ENCODE measurements around the gene RHEBL1. TPM values are rescaled to one million over a fixed set of nuclear protein-coding genes. Genes with fewer than 3 reads are reported as not detected.

RHEBL1 gene
- total RNA-seq, 1 experiment from 2014 or later, result 5.5 TPM

DNA sequence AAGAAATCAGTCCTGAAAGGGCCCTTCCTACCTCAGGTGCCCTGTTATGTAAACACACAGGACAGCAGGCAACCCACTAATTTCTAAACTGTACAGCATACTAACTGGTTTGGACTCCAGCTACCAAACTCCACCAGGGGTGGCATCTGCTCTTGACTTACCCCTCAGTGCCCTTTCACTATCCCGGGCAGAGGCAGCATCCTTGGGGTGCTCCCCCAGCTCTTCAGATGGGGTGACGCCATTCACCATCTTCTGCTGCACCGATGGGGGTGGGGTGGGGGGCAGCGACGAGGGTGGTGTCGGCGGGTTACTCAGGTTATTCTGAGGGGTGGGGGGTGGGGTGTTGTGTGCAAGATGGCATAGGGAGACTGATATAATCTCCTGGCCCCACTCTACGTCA lies 39.7 kb downstream of the RHEBL1 start:
- H3K36me3 ChIP-seq (replicated peaks; ENCODE audit: control insufficient read depth, insufficient read depth, low read length), result peaks cover 73% of the 10 kb centered on the region

DNA sequence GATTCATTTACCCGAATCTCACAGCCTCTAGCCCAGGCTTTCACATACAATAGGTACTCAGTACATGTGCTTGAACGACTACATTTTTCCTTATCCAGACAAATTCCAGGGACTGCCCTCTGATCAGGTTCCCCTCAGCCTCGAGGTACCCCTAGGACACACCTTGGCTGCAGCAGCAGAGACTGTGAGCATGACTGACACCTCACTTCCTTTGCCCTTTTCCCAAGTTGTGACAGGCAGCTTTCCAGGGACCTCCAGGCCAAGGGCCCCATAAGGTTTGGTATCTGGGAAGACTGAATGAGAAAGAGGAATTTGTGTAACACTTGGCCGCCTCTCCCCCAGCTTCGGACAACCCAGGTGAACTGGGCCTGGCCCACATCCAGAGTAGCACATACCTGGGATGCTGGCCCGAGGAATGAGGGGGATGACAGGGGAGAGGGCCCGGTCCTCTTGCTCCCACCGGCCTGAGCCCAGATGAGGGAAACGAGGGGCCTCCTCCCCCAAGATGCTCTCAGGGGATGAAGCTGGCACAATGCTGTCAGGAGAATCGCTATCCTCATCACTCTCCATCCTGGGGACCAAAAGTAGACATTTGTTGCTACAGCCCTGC lies 41.0 kb downstream of the RHEBL1 start:
- peak; percentile 28 for DNase-seq
- no peaks in the 10 kb centered on the region for H3K27me3 ChIP-seq (ENCODE audit: control insufficient read depth, insufficient read depth, low read length)
- H3K36me3 ChIP-seq (replicated peaks; ENCODE audit: control insufficient read depth, insufficient read depth, low read length), result peaks cover 71% of the 10 kb centered on the region
- no peak overlapping the region for H3K4me3 ChIP-seq (ENCODE audit: insufficient read depth, low read depth, low read length)

More for the DNA sequence above, 39.7 kb downstream of the RHEBL1 start:
- no peak overlapping the region for H3K4me3 ChIP-seq (ENCODE audit: insufficient read depth, low read depth, low read length)
- no peaks in the 10 kb centered on the region for H3K27me3 ChIP-seq (ENCODE audit: control insufficient read depth, insufficient read depth, low read length)
- peak; percentile 48 for DNase-seq

DNA sequence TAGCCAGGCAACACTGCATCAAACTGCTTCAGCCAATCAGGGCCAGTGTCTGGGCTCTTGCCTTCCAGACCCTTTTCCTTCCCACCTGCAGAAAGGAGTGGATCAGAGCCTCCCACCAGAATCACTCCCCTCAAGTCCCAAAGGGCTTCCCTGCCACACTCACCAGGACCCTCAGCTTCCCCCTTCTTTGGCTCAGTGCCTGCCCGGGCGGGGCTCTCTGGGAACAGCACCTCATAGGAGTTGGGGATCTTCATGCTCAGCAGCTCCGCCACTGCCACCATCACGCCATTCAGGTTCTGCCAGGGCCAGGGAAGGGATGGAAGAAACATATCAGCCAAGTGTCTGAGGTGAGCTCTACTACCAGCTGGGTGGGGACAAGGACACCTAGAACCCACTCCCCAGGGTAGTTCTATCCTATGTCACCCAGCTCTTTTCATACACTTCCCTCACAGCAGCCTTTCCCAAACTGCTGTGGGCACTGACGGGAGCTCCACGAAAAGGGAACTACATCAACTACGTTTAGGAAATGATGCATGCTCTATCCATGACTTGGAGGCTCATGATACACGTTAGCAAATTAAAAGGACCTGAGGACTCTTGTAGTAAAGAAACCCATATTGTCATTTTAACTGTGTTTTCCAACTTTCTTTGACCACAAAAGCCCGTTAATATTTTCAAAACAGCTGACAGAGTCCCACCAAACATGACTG lies 41.8 kb downstream of the RHEBL1 start:
- peak; percentile 30 for DNase-seq
- H3K27me3 ChIP-seq (ENCODE audit: control insufficient read depth, insufficient read depth, low read length), result no peaks in the 10 kb centered on the region
- peaks cover 70% of the 10 kb centered on the region for H3K36me3 ChIP-seq (replicated peaks; ENCODE audit: control insufficient read depth, insufficient read depth, low read length)
- no peak overlapping the region for H3K4me3 ChIP-seq (ENCODE audit: insufficient read depth, low read depth, low read length)

DNA sequence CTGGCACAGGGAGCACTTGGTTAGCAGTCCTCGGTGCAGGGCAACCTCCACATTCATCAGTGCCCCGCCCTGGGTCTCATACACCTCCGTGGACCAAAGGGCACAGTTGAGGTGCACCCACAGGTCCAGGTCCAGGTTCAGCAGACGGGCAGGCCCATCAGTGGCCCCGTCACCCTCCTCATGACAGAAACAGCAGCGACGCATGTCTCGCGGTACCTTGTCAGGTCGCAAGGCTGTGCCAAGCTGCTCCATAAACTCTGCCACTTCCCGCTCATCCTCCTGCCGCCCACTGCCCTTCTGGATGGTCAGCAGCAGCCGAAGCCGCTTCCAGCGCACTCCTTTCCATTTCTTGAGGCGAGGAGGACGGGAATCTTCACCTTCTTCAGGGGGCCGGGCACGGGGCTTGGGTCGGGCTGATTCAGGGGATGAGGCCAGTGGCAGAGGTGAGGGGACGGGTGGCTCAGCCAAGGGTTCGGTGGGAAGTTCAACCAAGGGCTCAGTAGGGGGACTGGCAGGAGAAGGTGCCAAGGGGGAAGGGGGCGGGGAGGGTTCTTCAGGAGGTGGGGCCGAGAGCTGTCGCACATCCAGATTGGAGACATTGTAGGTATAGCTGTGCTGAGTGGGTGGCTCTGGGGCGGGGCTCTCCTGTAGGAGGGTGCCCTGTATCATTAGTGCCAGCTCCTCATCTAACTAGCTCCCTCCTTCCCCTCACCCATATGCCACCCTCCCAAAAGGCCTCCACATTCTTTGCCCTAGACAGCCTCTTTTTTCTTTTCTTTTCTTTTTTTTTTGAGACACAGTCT lies 42.9 kb downstream of the RHEBL1 start:
- H3K27me3 ChIP-seq (ENCODE audit: control insufficient read depth, insufficient read depth, low read length), result no peaks in the 10 kb centered on the region
- H3K36me3 ChIP-seq (replicated peaks; ENCODE audit: control insufficient read depth, insufficient read depth, low read length), result peaks cover 66% of the 10 kb centered on the region
- H3K4me3 ChIP-seq (ENCODE audit: insufficient read depth, low read depth, low read length), result no peak overlapping the region
- peak; percentile 48 for DNase-seq

DNA sequence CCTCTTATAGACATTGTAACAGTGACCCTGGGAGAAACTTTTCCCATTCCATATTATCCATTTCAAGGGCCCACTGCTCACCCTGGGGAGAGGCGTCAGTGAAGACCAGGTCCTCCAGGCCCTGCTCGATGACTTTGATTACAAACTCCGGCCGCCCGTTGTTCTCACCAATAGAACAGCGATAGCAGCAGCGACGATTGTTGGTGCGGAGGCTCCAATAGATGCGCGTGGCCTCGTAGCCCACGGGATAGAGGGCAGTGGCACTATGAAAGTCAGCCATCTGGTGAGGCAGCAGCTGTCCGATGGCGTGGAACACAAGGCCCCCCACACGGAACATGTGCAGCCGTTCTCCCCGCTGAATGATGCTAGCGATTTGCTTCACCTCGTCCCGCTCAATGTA lies 43.7 kb downstream of the RHEBL1 start:
- H3K4me3 ChIP-seq (ENCODE audit: insufficient read depth, low read depth, low read length), result no peak overlapping the region
- peak; percentile 30 for DNase-seq
- H3K27me3 ChIP-seq (ENCODE audit: control insufficient read depth, insufficient read depth, low read length), result no peaks in the 10 kb centered on the region
- H3K36me3 ChIP-seq (replicated peaks; ENCODE audit: control insufficient read depth, insufficient read depth, low read length), result peaks cover 64% of the 10 kb centered on the region

DNA sequence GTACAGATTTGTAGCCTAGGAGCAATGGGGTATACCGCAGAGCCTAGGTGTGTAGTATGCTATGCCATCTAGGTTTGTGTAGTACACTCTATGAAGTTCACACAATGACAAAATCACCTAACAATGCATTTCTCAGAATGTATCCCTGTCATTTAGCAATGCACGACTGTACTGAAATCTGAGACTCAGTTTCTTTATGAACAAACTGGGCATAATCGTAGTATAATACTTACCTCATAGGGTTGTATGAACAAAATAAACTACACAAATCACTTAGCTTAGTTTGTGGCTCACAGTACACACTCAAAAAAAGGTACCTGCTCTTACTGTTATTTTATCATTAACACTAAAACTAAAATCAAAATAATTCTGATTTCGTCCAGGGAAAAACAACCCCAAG lies 44.3 kb downstream of the RHEBL1 start:
- Histone ChIP-seq H3K4me3 (ENCODE audit: insufficient read depth, low read depth, low read length) (no peak overlapping the region), H3K27me3 (ENCODE audit: control insufficient read depth, insufficient read depth, low read length) (no peaks in the 10 kb centered on the region), H3K36me3 (replicated peaks; ENCODE audit: control insufficient read depth, insufficient read depth, low read length) (peaks cover 61% of the 10 kb centered on the region)
- no peak for DNase-seq

DNA sequence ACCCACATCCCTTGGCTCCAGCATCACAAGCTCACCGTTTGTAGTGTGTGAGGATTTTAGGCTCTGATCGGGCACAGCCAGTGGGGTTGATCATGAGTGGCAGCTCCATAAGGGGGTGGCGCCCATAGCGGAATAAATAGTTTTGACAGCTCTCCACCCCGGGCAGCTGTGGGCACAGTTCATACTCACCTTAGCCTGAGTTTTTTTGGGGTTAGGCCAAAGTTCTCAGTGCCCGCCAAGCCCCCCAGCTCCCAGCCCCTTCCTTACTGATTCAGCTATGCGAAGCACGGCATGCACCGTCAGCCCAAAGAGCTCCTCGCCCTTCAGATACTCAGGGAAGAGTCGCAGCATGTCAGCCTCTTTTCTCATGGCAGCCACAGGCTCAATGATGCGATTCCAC lies 45.2 kb downstream of the RHEBL1 start:
- Histone ChIP-seq H3K27me3 (ENCODE audit: control insufficient read depth, insufficient read depth, low read length) (no peaks in the 10 kb centered on the region), H3K4me3 (ENCODE audit: insufficient read depth, low read depth, low read length) (no peak overlapping the region), H3K36me3 (replicated peaks; ENCODE audit: control insufficient read depth, insufficient read depth, low read length) (peaks cover 57% of the 10 kb centered on the region)
- DNase-seq, result peak; percentile 17

DNA sequence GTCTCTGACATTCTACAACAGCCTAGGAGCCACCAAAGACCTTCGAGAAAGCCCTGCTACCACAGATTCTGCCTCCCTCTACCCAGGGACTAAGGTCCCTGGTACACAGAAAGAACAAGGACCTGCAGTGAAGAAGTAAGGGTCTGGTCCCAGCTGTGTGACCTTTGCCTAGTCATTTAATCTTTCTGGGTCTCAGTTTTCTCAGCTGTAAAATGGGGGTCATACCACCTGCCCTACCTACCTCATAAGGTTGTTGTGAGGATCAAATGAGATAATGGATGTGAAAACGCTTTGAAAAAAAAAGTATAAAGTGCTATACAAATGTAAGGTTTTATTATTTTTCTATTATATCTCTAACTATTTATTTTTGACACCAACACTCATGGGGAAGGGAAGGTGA lies 46.0 kb downstream of the RHEBL1 start:
- Histone ChIP-seq H3K36me3 (replicated peaks; ENCODE audit: control insufficient read depth, insufficient read depth, low read length) (peaks cover 54% of the 10 kb centered on the region), H3K4me3 (ENCODE audit: insufficient read depth, low read depth, low read length) (no peak overlapping the region), H3K27me3 (ENCODE audit: control insufficient read depth, insufficient read depth, low read length) (no peaks in the 10 kb centered on the region)
- no peak for DNase-seq

DNA sequence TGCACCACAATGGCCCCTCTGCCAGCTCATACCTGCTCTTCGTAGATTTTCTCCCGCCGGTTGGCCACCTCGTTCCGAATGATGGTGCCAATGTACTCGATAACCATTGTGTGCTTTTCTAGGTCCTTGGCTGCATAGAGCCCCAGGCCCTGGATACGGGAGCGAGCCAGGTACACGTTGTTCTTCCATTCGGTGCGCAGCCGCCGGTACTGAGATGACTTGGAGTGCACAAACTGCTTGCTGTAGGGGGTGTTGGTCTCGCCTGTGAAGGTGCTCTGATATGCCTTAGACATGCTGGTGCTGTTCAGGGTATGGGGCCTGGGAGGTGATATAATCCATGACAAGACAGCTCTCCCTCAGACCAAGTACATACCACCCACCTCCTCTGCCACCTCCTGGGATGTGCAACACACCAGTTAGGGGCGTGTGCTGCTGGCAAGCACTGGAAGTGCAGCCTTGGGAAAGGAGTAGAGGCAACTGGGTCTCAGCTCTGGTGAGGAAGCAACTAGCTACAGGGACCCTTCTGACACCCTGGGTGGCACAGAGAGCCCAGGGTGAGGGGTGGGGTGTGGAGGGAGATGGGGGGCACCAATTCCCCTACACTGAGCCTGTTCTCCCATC lies 47.1 kb downstream of the RHEBL1 start:
- peak; percentile 29 for DNase-seq
- peaks cover 43% of the 10 kb centered on the region for H3K36me3 ChIP-seq (replicated peaks; ENCODE audit: control insufficient read depth, insufficient read depth, low read length)
- no peaks in the 10 kb centered on the region for H3K27me3 ChIP-seq (ENCODE audit: control insufficient read depth, insufficient read depth, low read length)
- no peak overlapping the region for H3K4me3 ChIP-seq (ENCODE audit: insufficient read depth, low read depth, low read length)

DNA sequence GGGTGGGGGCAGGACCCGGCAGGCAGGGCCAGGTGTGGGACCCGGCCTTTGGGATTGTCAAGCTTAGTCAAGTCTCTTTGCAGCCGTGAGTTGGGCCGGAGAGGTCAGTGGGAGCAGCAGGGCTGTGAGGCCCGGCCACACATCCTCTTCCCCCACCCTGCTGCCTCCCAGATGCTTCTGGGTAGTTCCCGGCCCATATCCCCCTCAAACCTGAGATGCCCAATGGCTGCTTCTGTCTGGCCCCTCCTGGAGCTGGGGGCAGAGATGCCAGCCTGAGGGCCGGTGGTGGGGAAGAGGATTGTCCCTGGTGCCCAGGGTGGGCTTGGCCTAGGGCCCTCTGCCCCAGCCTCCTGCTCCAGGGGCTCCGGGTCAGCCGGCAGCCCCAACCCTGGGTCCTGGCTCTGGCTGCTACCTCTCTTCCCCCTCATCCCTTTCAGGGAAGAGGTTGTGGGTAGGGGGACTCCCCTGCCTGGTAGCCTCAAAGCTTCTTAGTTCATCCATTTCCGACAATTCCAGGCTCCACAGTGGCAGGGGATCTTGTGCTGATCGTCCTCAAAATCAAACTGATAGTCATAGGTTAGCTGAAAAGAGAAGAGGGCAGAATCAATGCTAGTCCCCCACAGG lies 48.4 kb downstream of the RHEBL1 start:
- peaks cover 37% of the 10 kb centered on the region for H3K36me3 ChIP-seq (replicated peaks; ENCODE audit: control insufficient read depth, insufficient read depth, low read length)
- H3K27me3 ChIP-seq (ENCODE audit: control insufficient read depth, insufficient read depth, low read length), result no peaks in the 10 kb centered on the region
- H3K4me3 ChIP-seq (ENCODE audit: insufficient read depth, low read depth, low read length), result no peak overlapping the region
- DNase-seq, result peak; percentile 58

DNA sequence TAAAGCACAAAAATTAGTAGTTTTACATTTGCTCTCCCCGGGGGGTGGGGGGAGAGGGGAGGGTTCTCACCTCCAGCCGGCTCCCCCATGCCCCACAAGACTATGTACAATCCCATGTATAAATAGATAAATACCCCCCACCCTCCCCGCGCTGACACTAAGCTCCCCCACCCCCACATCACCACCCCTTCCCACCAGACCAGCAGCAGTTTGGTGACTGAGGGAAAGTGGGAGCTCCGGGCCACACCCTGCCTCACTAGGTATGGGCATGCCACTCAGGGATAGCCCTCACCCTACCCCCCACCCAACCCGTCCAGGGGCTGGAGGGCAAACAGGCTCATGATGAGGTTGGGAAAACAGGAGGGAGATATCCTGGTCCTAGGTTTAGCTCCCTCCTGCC lies 49.3 kb downstream of the RHEBL1 start:
- Histone ChIP-seq H3K36me3 (replicated peaks; ENCODE audit: control insufficient read depth, insufficient read depth, low read length) (peaks cover 31% of the 10 kb centered on the region), H3K4me3 (ENCODE audit: insufficient read depth, low read depth, low read length) (no peak overlapping the region), H3K27me3 (ENCODE audit: control insufficient read depth, insufficient read depth, low read length) (no peaks in the 10 kb centered on the region)
- DNase-seq, result peak; percentile 69

DNA sequence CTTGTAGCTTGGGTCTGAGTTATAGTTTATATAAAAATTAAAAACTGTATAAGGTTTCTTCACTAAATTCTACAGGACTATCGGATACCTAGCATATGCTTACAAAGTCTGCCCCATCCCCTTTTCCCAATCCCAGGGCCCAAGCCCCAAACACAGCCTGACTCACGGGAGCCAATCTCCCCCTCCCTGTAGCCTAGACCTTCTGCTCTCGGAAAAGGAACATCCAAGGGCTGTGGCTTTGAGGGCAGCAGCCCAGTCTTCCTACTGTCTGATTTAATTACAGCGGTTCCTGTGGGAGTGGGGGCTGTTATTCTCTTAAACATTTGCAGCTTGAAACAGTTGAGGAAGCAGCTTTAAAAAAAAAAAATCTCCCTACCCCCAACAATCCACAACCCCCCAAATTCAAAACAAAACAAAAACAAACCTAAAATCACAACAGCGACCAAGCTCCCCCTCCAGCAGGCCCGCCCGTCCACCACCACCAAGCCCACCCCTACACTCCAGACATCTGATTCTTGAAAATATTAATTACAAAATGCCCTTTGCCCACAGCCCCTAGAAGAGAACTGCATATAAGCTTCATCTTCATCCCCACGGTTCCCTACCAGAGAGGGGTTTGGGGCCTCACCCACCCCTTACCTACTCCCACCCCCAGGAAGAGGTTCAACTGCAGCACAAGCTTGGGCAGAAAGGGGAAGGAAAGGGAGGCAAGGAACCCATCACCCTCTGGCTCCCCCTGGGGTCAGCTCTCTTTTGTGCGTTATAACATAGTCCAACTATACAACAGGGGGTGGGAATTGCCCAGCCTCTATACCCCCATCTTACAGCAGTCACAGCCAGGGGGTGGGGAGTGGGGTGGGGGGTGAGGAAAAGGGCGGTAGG lies 50.1 kb downstream of the RHEBL1 start:
- peak; percentile 91 for DNase-seq
- Histone ChIP-seq H3K4me3 (ENCODE audit: insufficient read depth, low read depth, low read length) (no peak overlapping the region), H3K36me3 (replicated peaks; ENCODE audit: control insufficient read depth, insufficient read depth, low read length) (peaks cover 23% of the 10 kb centered on the region), H3K27me3 (ENCODE audit: control insufficient read depth, insufficient read depth, low read length) (no peaks in the 10 kb centered on the region)

DNA sequence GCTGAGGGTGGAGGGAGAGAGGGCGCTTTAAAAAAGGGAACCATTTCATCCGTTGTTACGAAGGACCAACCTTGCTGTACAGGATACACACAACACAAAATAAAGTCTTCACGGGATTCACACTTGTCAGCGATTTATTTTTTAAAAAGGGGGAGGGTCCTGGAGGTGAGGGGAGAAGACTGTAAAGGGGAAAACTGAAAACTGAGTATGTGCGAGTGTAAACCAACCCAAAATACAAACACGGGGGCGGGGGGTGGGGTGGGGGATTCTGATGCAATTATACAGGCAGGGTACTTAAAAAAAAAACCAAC lies 50.7 kb downstream of the RHEBL1 start:
- Histone ChIP-seq H3K36me3 (replicated peaks; ENCODE audit: control insufficient read depth, insufficient read depth, low read length) (peaks cover 17% of the 10 kb centered on the region), H3K27me3 (ENCODE audit: control insufficient read depth, insufficient read depth, low read length) (no peaks in the 10 kb centered on the region), H3K4me3 (ENCODE audit: insufficient read depth, low read depth, low read length) (peak overlapping the region; percentile 75)
- no peak for DNase-seq
